Activated CD4-positive, alpha-beta T cell treated with anti-CD3 and anti-CD28 coated beads for 48 hours (primary cell): Measurements from ENCODE around the gene PTPRN2.
"Not testable (repeated sequence)": the region's sequence is repeated elsewhere in the genome, so short reads cannot be mapped to it uniquely, and the experiment has no call there.

ENCODE experiments used
- DNase-seq: peaks from one replicate; pipeline ENCODE4 v3.0.0-alpha.2; 2020

The PTPRN2 gene

DNA sequence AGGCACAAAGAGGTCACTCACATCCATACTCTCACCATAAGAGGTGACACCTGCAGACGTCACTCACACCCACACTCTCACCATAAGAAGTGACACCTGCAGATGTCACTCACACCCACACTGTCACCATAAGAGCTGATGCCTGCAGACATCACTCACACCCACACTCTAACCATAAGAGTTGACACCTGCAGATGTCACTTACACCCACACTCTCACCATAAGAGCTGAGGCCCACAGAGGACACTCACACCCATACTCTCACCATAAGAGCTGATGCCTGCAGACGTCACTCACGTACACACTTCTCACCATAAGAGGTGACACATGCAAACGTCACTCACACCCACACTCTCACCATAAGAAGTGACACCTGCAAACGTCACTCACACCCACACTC, 255.1 kb downstream of the PTPRN2 start:
- not testable (repeated sequence) for DNase-seq

DNA sequence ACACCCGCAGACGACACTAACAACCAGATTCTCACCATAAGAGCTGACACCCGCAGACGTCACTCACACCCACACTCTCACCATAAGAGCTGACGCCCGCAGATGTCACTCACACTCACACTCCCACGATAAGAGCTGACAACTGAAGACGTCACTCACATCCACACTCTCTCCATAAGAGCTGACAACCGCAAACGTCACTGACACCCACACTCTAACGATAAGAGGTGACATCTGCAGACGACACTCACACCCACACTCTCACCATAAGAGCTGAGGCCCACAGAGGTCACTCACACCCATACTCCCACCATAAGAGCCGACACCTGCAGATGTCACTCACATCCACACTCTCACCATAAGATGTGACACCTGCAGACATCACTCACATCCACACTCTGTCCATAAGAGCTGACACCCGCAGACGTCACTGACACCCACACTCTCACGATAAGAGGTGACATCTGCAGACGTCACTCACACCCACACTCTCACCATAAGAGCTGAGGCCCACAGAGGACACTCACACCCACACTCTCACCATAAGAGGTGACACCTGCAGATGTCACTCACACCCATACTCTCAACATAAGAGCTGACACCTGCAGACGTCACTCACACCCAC, 255.7 kb downstream of the PTPRN2 start:
- not testable (repeated sequence) for DNase-seq

DNA sequence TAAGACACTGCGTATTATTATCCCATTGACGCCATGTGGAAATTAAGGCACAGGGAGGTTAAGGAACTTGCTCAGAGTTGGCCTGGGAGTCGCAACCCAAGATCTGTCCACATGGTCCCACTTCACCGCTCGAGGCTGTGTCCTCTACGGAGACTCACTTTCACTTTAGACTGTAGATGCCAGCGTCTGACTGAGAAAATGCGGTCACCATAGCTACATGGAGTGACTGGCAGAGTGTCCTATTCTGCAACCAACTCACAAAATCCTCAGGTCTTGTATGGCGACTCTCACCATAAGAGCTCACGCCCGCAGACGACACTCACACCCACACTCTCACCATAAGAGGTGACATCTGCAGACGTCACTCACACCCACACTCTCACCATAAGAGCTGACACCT, 257.9 kb downstream of the PTPRN2 start:
- DNase-seq, result no peak

DNA sequence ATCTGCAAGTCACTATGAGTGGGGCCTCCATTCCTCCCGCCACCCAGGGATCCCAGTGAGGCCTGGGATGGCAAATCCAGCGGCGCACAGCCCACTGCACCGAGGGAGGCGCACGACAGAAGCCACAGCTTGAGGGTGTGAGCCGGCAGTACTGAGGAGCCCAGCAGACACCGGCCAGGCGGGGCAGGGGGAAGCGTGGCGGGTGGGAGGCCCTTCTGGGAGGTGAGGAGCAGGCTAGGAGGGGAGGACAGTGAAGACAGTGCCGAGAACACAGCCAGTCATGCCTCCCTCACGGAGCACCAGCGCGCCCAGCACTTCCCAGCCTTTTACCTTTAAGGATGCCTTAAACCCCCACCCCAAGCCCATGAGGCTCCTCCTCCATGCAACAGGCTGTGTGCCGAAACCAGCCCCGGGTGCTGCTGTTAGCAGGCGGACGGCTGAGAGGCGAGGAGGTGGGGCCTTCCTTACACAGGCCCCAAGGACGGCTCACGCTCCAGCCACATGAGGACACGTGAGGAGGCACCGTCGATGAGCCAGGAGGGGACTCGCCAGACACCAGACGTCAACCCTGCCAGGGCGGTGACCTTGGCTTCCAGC, 258.5 kb downstream of the PTPRN2 start:
- no peak for DNase-seq

DNA sequence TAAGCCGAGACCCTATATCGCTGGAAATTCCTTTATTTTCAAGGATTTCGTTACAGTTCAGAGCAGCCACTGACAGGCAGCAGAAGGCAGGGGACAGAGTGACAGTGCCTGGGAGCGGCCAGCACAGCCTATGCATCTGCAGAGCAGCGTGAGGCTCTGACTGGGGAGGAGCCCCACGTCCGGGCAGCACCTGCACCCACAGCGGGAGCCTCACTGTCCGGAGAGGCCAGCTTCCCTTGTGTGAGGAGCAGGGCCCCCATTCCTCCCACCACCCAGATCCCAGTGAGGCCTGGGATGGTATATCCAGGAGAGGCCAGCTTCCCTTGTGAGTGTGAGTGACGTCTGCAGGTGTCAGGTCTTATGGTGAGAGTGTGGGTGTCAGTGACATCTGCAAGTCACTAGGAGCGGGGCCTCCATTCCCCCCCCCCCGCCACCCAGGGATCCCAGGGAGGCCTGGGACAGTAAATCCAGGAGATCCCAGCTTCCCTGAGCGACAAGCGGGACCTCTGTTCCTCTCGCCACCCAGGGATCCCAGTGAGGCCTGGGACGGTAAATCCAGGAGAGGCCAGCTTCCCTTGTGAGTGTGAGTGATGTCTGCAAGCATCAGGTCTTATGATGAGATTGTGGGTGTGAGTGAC, 259.1 kb downstream of the PTPRN2 start:
- no peak for DNase-seq

DNA sequence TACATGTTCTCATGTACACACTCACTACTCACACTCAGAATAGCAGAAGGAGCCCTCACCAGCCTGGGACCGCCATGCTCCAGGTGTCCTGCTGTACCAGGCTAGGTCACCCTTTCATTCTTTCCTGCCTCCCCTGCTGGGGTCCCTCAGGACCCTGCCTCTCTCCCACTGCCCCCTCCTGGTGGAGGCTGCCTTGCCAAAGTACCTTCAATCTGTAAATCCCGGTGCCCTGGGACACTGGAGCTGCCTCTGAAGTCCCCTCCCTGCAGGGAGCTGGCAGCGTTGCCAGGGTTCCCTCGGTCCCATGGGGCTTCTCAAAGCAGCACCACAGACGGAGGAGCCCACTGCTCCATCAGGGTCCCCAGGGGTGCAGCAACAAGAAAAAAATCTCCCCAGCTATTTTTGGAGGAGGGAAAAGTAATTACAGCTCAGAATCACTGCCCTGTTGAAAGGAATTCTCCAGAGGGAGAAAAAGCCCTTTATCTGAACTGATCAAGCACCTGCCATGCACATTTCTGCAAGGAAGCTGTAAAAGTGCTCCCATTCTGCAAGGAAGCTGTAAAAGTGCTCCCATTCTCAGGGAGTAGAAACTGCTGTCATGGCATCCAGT, 259.9 kb downstream of the PTPRN2 start:
- no peak for DNase-seq

DNA sequence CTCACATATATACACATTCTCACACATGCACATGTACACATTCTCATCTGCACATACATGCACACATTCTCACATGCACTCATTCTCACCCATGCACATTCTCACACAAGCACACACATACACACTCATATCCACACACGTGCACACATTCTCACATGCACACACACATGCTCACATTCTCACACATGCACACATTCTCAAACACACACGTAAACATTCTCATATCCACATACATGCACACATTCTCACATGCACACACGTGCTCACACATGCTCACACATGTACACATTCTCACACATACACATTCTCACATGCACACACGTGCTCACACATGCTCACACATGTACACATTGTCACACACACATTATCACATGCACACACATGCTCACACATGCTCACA, 260.6 kb downstream of the PTPRN2 start:
- DNase-seq, result no peak

DNA sequence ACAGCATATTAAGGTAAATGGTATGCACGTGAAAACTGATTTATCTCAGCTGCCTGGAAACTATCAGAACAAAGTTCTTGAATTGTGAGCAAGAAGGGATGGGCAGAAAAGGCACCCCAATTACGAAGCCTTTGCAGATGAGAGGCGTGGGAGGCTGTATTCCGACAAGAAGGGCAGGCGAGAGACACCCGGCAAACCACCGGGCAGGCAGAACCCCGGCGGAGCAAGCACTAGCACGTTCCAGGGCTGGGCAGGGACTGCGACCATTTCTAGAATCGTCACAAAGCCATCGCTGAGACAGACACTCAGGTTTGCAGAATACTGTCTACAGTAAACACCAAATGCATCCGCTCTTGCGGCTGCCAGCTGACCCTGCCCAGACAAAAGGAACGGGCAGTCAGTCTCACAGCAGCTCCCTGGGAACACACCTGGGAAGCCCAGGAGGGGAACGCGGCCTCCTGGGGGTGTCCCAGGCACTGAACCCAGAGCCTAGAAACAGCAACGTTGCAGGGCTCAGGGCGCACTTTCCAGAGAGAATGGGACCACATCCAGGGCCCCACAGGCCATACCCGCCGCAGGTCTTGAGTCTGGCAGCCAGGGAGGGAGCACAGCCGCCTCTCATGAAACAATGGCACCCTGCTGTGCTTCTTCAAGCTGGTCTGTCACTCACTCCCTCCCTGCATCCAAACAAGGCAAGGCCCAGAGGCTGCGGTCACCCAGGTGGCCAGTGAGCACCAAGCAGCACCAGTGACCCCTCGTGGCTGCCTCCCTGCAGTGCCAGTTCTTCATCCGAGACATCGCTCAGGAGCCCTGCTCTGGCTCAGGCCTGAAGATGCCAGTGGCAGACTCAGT, 261.9 kb downstream of the PTPRN2 start:
- no peak for DNase-seq

DNA sequence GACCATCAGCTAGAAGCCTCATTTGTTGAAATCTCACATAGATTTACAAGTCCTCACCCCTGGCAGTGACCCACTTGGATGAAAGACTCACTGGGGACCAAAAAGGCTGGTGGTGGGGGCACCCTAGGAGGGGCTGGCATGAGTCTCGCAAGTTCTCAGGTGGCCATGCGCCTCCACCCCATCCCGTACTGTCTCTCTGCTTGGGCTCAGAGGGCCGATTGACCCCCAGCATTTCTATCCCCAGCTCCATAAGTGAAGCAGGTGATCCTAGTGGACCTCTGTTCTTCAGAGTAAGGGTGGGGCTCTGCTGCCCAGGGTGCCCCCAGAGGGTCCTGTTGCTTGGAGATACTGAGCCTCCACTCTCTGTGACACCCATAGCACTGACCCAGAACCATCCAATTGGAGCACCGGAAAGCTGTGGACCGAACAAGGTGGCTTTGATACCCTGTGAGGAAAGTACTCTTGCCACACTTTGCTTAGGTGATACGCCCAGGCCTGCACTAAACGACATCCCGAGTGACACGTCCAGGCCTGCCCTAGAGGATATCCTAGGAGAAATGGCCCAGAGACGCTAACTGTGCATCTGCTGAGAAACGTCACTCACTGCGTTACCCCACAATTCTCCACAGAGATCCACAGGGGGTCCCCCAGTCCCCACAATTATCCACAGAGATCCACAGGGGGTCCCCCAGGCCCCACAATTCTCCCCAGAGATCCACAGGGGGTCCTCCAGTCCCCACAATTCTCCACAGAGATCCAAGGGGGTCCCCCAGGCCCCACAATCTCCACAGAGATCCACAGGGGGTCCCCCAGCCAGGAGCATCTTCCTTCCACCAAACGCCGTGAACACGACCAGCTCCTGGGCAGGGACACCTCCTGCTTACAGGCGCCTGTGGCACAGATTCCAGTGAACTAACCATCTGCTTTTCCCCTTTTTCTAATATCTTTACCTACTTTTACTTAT, 262.9 kb downstream of the PTPRN2 start:
- no peak for DNase-seq

DNA sequence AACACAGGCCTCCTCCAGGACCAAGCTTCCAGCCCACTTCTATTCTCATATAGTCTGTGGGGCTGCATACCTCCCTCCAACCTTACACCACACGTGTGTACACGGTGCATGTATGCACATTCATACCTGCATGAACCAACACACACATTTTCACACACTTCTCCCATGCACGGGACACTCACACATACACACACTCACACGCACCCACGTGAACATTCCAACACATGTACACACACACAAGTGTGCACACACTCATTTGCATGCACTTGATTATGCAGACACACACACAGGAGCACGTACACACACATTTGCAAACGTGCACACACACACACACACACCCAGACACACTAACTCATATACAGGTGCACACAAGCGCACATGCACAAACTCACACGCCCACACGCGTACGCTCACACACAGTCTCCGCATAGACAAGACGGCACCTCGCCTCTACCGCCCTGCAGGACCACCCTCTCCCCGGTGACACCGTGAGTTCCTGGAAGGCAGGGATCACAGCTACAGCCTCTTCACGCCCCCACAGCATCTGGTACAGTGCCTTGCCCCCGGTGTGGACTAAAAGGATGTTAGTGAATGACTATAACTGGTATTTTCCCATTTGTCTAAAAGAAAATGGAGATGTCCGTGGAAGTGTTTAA, 263.8 kb downstream of the PTPRN2 start:
- no peak for DNase-seq

DNA sequence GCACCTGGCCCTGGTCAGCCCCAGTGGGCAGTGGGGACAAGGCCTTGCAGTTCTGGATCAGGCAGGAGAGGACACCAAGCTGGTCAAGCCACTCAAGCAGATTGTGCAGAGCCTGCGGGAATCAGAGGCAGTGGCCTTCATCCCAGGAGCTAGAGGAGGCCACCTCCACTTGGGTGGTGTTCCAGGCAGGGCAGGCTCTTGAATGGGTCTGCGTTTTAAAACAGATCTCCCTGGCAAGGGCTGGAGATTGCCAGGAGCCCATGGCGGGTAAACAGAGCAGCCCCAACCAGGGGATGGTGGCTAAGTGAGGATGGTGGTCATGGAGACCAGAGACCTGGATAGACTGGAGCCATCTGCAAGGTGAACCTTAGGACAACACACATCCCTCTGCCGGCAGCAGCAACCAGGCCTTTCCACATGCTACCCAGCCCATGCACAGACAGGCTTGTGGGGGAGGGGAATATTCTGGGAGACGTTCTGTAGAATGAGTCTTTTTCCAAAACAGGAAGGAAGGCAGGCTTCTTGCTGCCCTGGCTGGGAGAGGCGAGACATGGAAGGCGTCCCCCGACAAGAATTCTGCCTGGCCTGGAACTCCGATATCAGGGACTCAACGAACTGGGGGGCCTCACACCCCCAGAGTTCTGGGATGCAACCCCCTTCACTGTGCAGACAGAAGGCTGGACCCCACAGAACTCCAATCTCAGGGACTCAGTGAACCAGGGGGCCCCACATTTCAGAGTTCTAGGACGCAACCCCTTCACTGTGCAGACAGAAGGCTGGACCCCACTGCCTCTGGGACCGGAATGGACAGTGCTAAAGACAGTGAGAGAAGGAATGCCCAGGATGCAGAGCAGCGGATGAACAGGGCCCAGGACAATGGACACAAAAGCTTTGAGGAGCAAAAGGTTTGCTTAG, 264.8 kb downstream of the PTPRN2 start:
- no peak for DNase-seq

DNA sequence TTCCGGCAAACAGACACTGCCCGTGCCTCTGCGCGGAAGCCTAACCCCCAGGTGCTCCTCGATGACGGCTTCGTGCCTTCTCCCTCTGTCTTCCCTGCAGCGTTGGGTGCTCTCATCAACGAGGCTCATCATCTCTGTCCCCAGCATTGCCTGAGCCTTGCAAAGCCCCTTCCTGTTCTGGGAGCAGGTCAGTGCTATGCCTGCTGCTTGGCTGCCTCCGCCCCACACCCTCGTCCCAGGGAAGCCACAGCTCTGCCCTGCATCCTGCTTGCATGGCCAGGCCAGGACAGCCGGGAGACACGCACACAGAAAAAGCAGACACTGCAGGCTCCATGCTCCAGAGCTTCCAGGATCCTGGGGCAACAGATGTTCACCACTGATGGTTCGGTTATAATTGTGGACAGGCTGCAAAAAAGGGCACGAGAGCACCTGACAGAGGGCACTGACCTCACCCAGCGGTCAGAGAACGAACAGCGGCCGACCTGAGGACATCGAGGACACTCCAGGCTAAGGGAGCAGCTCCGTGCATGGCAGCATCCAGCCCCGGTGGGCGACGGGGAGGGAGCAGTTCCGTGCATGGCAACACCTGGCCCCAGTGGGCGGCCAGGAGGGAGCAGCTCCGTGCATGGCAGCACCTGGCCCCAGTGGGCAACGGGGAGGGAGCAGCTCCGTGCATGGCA, 265.5 kb downstream of the PTPRN2 start:
- DNase-seq, result no peak

DNA sequence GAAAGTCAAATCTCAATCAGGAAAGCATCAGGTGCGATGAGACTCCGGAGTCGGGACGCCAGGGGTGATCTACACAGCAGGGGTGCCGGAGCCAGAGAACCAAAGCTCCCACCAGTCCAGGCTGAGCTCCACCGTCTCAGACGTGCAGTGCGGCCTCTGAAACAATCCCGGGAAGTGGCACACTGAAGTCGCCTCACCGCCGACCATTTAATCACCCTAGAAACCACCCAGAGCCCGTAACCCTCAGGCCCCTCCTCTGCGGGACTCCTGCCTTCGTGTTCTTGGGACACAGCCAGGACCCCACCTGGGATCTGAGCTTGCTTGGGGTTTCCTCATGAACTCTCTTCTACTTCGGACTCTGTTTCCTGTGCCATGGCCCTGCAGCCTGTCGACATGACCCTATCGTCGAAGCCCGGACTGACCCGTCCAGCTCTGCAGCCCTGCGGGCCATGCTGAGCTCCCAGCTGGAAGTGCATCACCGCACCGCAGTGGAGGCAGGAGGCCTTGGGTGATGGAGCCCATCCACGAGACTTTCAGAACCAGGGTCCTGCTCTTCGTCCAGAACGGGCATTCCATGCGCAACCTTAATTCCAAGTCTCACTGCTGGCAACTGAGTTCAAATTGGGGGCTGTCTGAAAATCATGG, 266.4 kb downstream of the PTPRN2 start:
- no peak for DNase-seq

DNA sequence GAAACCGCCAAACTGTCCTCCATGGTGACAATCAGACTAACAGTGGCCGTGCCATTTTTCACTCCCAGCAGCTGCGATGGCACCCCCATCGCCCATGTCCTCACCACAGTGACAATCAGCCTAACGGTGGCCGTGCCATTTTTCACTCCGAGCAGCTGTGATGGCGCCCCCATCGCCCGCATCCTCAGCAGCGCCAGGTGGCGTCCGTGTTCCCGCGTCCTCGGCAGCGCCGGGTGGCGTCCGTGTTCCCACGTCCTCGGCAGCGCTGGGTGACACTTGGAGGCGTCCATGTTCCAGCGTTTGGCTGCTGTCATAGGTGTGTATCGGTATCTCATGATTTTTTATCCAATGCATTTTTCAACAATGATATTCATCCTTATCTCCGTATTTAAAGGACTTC, 267.3 kb downstream of the PTPRN2 start:
- no peak for DNase-seq

DNA sequence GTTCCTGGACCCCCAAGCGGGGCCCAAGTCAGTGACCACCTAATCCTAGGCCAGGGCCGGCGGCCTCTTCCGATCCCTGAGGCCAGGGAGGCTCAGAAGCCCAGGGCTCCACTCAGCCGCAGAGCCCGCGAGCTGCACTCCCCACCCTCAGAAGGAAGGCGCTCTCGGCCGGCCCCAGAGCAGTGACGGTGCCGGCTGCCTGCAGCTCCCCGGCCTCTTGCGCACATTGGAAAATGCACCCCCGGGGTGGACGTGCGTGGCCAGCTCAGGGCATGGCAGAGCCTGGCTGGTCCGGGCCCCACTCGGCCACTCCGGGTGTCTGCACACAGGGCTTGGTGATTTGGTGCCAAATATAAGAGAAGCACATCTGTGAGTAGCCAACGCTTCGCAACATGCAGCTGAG, 269.1 kb downstream of the PTPRN2 start:
- no peak for DNase-seq

DNA sequence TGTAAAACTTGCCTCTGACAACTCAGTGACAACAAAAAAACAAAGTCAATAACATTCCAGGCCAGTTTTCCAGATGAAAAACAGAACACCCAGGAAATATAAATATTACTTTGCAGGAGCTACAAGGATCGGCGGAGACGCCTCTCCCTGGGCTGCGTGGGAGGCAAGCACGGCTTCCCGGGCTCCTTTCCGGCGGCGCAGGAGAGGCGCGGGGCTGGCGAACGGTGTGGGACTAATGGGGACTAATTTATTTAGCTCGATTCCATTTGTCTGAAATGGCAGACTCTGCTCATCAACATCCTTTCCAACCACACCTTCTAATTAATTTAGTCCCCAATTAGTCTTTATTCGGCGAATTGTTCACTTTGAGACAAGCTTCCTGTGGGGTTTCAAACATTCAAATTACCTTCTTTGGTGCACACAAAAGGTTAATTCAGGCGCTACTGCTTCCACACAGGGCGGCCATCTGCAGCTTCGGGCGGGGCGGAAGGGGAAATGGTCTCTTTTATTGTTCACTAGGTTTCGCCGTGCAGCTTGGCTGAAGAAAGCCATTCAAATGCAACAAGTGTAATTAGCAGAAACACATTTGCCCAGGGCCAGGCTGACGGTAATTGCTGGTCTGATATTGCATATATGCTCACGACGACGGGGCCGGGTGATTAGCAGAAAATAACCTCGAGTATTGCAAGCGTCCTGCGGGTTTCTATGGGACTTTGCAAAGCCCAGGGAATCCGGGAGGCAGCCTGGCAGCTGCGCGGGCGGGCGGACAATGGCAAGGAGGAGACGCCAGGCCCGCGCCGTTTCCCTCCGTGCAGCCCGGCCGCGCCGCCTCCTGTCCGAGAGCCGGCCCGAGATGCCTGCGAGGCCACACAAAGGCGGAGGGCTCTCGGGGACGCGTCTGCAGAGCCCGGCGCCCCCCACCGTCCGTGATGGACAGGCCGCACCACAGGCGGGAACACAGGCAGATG, 270.1 kb downstream of the PTPRN2 start:
- DNase-seq, result no peak

DNA sequence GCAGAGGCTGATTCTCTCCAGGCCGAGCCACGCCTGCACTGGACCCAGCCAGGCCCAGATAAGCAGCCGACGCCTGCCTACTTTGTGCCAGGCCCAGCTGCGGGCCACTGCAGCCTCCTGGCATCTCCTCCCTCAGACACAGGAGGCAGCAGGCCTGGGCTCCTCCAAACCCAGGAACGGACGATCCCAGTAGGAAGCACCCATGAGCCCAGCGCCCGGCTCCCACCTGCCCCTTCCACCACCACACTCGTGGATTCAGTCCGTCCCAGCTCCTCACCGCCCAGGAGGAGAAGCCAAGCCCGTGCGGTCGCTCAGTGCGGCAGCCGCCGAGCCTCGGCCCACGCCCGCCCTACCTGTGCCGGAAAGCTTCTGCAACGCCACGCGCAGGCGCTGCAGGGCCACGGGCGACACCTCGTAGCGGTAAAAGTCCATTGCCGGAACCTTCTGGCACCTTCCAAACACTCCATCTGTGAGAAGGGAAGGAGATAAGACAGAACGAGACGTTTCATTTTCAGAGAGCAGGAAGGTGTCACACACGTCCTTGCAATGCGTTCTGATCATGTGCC, 271.1 kb downstream of the PTPRN2 start:
- DNase-seq, result no peak

DNA sequence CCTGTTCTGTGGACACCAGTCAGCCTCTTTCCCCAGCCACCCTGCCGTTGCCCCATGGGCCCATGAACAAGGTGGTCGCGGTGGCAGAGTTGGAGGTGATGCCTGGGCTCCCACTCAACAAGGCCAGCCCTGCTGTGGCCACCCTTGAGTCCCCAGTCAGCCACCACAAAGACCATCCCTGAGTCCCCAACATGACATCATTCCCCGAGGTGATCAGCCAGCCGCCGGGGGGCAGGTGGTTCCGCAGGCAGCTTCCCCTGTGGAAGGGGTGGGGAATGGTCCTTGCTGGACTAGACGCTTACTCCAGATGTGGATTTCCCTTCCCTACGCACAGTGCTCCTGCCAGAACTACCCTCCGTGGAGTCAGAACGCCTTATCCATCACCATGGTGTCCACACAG, 271.7 kb downstream of the PTPRN2 start:
- DNase-seq, result no peak
